Activated naive CD8-positive, alpha-beta T cell treated with anti-CD3 and anti-CD28 coated beads for 36 hours (primary cell): ENCODE measurements around the gene AAMP. TPM values are rescaled to one million over a fixed set of nuclear protein-coding genes. Genes with fewer than 3 reads are reported as not detected.
A peak's percentile ranks its signal among the peaks of the same experiment; 100 is the strongest.
"Not testable (repeated sequence)": the region's sequence is repeated elsewhere in the genome, so short reads cannot be mapped to it uniquely, and the experiment has no call there.

Source experiments
- DNase-seq: peaks from one replicate; pipeline ENCODE4 v3.0.0; 2021
- H3K27ac Mint-ChIP-seq: one replicate; pipeline ENCODE4 v1.8.0; 2022; ENCODE audit warnings: mild to moderate bottlenecking, moderate library complexity, mixed read lengths
- H3K27me3 Mint-ChIP-seq: one replicate; pipeline ENCODE4 v1.8.0; 2022; ENCODE audit warnings: mild to moderate bottlenecking, mixed read lengths
- H3K36me3 Mint-ChIP-seq: one replicate; pipeline ENCODE4 v1.8.0; 2021; ENCODE audit warnings: mild to moderate bottlenecking, mixed read lengths
- H3K4me1 Mint-ChIP-seq: one replicate; pipeline ENCODE4 v1.8.0; 2021; ENCODE audit warnings: mixed read lengths
- H3K4me3 Mint-ChIP-seq: one replicate; pipeline ENCODE4 v1.8.0; 2022; ENCODE audit warnings: mild to moderate bottlenecking, moderate library complexity, mixed read lengths
- H3K9me3 Mint-ChIP-seq: one replicate; pipeline ENCODE4 v1.8.0; 2022; ENCODE audit warnings: mixed read lengths
- total RNA-seq, 2 experiments: library from RNA; stranded (reverse); gene quantifications; one replicate each; pipeline ENCODE4 v1.2.3, GENCODE V29; 2021

Gene AAMP, protein sequence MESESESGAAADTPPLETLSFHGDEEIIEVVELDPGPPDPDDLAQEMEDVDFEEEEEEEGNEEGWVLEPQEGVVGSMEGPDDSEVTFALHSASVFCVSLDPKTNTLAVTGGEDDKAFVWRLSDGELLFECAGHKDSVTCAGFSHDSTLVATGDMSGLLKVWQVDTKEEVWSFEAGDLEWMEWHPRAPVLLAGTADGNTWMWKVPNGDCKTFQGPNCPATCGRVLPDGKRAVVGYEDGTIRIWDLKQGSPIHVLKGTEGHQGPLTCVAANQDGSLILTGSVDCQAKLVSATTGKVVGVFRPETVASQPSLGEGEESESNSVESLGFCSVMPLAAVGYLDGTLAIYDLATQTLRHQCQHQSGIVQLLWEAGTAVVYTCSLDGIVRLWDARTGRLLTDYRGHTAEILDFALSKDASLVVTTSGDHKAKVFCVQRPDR
- 10 to 100 TPM; 94.6 to 97.7 TPM for total RNA-seq

DNA sequence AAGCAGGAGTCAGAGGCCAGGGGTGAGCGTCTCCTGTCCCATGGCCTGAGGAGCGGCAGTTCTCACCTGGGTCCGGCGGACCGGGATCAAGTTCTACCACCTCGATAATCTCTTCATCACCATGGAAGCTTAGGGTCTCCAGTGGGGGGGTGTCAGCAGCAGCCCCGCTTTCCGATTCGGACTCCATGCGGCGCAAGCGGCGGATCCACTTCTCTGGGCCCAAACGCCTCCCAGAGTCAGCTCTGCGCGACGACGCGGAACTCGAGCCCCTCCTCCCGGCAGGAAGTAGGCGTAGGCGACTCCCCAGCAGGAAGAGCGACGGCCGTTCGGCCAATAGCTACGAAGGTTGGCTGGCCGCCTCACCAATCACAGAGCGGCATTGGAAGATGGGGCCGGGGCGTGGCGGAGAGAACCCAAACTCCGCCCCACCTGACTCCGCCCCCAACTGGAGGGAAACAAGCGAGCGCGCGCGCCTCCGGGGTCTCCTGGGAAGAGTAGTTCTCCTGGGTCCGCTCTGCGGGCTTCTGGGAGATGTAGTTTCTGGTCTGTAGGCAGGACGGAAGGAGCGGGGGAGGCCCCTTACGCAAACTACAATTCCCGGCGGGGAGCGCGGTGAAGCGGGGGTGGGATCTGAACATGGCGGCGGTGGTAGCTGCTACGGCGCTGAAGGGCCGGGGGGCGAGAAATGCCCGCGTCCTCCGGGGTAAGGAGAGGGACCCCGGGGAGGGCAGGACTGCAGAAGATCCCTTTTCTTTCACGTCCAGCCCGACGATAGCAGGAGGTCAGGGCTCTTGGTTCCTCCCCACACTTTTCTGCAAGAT, at the start of gene AAMP, which contains the start of gene PNKD:
TSS of gene AAMP (minus strand) at position 238 of the 821 bp plus-strand sequence. CDS start at position 187, 51 bp downstream.
TSS of gene PNKD (plus strand) at position 620 of the 821 bp plus-strand sequence. CDS start at position 637, 17 bp downstream.
- Mint-ChIP-seq H3K27ac (peak within 1 kb of the TSS; percentile 95), H3K27me3 (no peaks in the 10 kb centered on the region), H3K4me1 (peaks cover 42% of the 10 kb centered on the region), H3K36me3 (peaks cover 15% of the 10 kb centered on the region), H3K4me3 (peak within 1 kb of the TSS; percentile 94), H3K9me3 (no peaks in the 10 kb centered on the region)
- peak; percentile 100 for DNase-seq

DNA sequence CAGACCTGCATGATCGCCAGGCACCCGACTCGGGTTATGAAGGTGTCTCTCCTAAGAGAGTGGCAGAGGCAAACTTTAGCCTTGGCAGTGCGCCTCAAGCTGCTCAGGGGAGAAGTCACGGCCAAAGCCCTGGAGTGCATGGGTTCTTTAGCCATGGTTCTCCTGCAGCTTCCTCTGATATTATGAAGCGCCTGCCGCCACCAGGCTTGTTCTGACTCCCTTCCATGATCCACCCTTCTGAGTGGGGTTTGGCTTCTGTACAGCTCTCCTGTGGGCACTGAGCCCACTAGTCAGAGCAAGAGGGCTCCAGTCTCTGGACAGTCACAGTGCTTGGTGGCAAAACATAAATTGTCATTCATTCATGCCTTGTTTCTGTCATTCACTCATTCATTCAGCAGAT, 48.3 kb upstream of the AAMP start:
- H3K9me3 Mint-ChIP-seq, result no peaks in the 10 kb centered on the region
- H3K36me3 Mint-ChIP-seq, result no peaks in the 10 kb centered on the region
- H3K4me1 Mint-ChIP-seq, result peaks cover 39% of the 10 kb centered on the region
- no peaks in the 10 kb centered on the region for H3K27me3 Mint-ChIP-seq
- DNase-seq, result no peak
- H3K27ac Mint-ChIP-seq, result no peak overlapping the region
- H3K4me3 Mint-ChIP-seq, result no peak overlapping the region

DNA sequence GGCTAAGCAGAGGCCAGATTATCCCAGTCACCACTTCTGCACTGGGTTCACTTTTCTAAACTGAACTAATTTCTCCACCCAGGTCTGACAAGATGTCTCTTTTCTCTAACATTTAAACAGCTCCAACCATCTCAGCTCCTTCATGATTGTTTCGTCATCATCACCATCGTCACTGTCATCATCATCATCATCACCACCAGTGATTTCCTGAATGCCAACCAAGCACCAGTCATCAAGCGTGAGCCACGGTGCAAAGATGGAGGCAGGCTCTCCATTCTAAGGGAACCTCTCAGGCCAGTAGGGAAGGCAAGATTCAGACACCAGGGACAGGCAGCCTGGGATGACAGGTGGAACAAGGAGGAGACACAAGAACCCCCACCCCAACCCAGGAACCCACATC, 47.9 kb upstream of the AAMP start:
- no peaks in the 10 kb centered on the region for H3K27me3 Mint-ChIP-seq
- no peak overlapping the region for H3K4me3 Mint-ChIP-seq
- H3K4me1 Mint-ChIP-seq, result peaks cover 39% of the 10 kb centered on the region
- no peak overlapping the region for H3K27ac Mint-ChIP-seq
- no peaks in the 10 kb centered on the region for H3K36me3 Mint-ChIP-seq
- DNase-seq, result no peak
- no peaks in the 10 kb centered on the region for H3K9me3 Mint-ChIP-seq

DNA sequence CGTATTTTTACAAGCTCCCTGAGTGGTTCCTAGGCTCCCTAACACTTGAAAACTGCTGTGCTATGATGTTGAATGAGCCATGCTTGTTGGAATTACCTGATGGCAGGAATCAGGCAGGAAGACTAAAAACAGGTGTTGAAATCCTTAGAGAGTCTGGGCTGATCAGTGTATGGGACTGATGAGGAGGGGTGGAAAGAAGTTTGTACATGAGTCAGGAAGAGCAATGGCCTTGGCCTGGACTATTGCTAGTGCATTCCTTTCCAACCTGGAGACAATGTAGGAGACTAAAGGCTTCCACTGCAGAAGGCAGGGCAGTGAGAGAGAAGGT, 47.3 kb upstream of the AAMP start:
- H3K27ac Mint-ChIP-seq, result peak overlapping the region; percentile 91
- H3K4me3 Mint-ChIP-seq, result peak overlapping the region; percentile 74

DNA sequence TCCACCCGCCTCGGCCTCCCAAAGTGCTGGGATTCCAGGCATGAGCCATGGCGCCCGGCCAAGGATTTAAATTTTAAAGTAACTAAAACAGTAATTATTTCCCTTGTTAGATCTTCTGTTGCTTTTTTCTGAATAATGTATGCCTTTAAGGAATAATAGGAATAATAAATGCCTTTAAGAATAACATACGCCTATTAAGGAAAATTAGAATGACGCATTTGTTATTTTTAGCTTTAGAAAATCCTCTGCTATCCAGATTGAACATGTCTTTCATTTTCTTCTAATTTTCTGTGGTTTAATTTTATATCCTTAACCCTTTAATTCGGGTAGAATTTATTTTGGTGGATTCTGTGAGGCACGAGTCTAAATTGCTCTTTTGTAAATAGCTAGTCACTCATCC, 45.5 kb upstream of the AAMP start:
- Mint-ChIP-seq H3K4me1 (peaks cover 29% of the 10 kb centered on the region), H3K27me3 (no peaks in the 10 kb centered on the region), H3K36me3 (no peaks in the 10 kb centered on the region), H3K27ac (peak overlapping the region; percentile 91), H3K9me3 (no peaks in the 10 kb centered on the region), H3K4me3 (no peak overlapping the region)
- DNase-seq, result no peak

More for the DNA sequence above, 47.3 kb upstream of the AAMP start:
- H3K36me3 Mint-ChIP-seq, result no peaks in the 10 kb centered on the region
- no peaks in the 10 kb centered on the region for H3K27me3 Mint-ChIP-seq
- DNase-seq, result no peak
- peaks cover 36% of the 10 kb centered on the region for H3K4me1 Mint-ChIP-seq
- H3K9me3 Mint-ChIP-seq, result no peaks in the 10 kb centered on the region

DNA sequence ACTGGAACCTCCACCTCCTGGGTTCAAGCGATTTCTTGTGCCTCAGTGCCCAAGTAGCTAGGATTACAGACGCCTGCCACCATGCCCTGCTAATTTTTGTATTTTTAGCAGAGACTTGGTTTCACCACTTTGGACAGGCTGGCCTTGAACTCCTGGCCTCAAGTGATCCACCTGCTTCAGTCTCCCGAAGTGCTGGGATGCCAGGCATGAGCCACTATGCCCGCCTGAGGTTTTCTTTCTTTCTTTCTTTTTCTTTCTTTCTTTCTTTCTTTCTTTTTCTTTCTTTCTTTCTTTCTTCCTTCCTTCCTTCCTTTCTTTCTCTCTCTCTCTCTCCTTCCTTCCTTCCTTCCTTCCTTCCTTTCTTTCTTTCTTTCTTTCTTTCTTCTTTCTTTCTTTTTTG, 44.8 kb upstream of the AAMP start:
- H3K27me3 Mint-ChIP-seq, H3K36me3 Mint-ChIP-seq: not testable (repeated sequence)

DNA sequence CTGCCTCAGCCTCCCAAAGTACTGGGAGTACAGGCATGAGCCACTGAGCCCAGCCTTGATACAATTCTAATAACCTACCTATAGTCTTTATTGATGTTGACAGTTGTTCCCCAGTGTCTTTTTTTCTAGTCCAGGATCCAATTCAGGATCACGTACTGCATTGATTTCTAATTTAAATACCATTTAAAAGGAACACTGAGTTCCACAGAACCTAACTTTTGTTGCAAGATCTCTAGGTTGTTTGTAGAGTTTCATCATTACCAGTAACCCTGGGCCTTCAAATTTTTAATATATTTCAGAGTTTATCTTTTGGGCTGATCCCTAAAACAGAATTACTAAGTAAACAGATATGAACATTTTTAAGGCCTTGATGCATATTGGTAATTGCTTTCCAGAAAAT, 43.4 kb upstream of the AAMP start:
- Mint-ChIP-seq H3K4me1 (peaks cover 24% of the 10 kb centered on the region), H3K27ac (no peak overlapping the region), H3K36me3 (no peaks in the 10 kb centered on the region), H3K4me3 (no peak overlapping the region), H3K27me3 (no peaks in the 10 kb centered on the region), H3K9me3 (no peaks in the 10 kb centered on the region)
- no peak for DNase-seq

More for the DNA sequence above, 44.8 kb upstream of the AAMP start:
- H3K4me3 Mint-ChIP-seq, DNase-seq, H3K27ac Mint-ChIP-seq, H3K9me3 Mint-ChIP-seq: not testable (repeated sequence)
- peaks cover 29% of the 10 kb centered on the region for H3K4me1 Mint-ChIP-seq

DNA sequence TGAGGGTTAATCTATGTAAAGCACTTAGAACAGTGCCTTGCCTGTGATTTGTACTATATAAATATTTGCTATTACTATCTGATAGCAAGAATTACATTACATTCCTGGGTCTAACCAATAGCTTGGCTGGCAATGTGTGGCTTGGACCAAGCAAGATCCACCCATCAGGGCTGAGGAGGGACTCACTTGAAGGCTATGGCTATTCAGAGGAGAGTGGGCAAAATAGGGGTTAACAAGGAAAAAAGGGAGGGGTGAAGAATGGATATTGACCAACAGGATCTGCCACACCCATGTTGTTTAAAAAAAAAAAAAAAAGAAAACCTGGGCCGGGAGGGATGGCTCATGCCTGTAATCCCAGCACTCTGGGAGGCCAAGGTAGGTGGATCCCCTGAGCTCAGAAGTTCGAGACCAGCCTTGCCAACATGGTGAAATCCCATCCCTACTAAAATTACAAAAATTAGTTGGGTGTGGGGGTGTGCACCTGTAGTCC, 42.4 kb upstream of the AAMP start:
- no peak overlapping the region for H3K27ac Mint-ChIP-seq
- DNase-seq, result no peak
- H3K4me3 Mint-ChIP-seq, result no peak overlapping the region
- H3K27me3 Mint-ChIP-seq, result no peaks in the 10 kb centered on the region
- no peaks in the 10 kb centered on the region for H3K9me3 Mint-ChIP-seq
- peaks cover 19% of the 10 kb centered on the region for H3K4me1 Mint-ChIP-seq
- H3K36me3 Mint-ChIP-seq, result no peaks in the 10 kb centered on the region

DNA sequence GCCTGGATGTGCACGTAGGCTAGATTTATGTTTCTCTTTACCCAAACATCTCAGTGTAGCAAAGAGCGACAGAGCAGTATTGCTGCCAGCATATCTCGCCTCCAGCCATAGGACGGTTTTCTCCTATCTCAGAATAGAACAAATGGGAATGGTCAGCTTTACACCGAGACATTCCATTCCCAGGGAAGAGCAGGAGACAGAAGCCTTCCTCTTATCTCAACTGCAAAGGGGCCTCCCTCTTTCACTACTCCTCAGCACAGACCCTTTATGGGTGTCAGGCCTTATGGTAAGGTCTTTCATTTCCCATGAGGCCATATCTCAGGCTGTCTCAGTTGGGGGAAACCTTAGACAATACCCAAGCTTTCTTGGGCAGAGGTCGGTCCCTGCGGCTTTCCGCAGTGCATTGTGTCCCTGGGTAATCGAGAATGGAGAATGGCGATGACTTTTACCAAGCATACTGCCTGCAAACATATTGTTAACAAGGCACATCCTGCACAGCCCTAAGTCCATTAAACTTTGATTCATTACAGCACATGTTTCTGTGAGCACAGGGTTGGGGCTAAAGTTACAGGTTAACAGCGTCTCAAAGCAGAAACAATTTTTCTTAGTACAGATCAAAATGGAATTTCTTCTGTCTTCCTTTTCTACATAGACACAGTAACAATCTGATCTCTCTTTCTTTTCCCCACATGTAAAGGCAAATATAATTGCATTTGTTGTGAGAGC, 41.8 kb upstream of the AAMP start:
- H3K36me3 Mint-ChIP-seq, DNase-seq, H3K27ac Mint-ChIP-seq, H3K9me3 Mint-ChIP-seq, H3K4me3 Mint-ChIP-seq, H3K27me3 Mint-ChIP-seq: not testable (repeated sequence)
- peaks cover 13% of the 10 kb centered on the region for H3K4me1 Mint-ChIP-seq

DNA sequence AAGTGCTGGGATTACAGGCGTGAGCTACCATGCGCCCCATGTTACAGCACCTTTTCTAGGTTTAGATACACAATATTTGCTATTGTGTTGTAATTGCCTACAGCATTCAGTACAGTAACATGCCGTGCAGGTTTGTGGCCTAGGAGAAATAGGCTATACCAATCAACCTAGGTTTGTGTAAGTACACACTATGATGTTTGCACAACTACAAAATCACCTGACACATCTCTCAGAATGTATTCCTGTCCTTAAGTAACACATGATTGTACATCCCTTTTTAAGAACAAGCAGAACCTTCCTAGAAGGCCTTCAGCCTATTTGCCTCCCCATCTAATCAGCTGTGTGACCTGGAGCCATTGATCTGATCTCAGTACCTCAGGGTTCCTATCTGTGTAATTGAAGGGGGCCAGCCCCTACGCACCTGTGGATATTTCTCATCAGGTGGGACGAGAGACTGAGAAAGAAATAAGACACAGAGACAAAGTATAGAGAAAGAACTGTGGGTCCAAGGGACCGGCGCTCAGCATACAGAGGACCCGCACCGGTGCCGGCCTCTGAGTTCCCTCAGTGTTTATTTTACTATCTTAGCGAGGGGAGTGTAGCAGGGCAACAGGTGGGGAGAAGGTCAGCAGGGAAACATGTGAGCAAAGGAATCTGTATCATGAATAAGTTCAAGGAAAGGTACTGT, 41.1 kb upstream of the AAMP start:
- Mint-ChIP-seq H3K4me1 (peaks cover 8% of the 10 kb centered on the region), H3K9me3 (no peaks in the 10 kb centered on the region), H3K27me3 (no peaks in the 10 kb centered on the region)

DNA sequence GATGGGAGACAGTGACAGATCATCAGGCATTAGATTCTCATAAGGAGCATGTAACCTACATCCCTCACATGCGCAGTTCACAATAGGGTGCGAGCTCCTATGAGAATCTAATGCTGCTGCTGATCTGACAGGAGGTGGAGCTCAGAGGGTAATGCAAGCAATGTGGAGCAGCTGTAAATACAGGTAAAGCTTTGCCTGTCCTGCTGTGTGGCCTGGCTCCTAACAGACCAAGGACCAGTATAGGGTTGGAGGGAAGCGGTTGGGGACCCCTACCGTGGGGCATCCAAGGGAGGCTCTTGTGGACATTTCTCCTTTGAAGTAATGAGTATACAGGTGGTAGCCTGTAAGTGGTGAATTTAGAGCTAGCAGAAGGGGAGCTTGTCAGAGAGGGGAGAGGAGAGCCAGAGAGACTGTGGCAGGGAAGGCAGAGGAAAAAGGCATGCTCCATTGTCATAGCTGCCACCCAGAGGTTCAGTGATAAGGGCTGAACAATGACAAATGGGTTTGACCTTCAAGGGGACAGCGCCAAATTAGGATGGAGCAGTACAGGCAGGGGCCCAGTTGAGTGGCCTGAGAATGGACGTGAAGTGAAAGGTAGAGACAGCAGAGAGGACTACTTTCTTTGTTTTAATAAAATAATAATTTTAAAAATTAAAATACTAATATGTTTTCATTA, 37.6 kb upstream of the AAMP start:
- H3K4me1 Mint-ChIP-seq, result peaks cover 2% of the 10 kb centered on the region
- no peak for DNase-seq
- H3K36me3 Mint-ChIP-seq, result no peaks in the 10 kb centered on the region
- no peaks in the 10 kb centered on the region for H3K27me3 Mint-ChIP-seq
- no peak overlapping the region for H3K27ac Mint-ChIP-seq
- no peak overlapping the region for H3K4me3 Mint-ChIP-seq
- H3K9me3 Mint-ChIP-seq, result no peaks in the 10 kb centered on the region

More for the DNA sequence above, 41.1 kb upstream of the AAMP start:
- H3K27ac Mint-ChIP-seq, result no peak overlapping the region
- DNase-seq, result no peak
- H3K36me3 Mint-ChIP-seq, result no peaks in the 10 kb centered on the region
- no peak overlapping the region for H3K4me3 Mint-ChIP-seq

DNA sequence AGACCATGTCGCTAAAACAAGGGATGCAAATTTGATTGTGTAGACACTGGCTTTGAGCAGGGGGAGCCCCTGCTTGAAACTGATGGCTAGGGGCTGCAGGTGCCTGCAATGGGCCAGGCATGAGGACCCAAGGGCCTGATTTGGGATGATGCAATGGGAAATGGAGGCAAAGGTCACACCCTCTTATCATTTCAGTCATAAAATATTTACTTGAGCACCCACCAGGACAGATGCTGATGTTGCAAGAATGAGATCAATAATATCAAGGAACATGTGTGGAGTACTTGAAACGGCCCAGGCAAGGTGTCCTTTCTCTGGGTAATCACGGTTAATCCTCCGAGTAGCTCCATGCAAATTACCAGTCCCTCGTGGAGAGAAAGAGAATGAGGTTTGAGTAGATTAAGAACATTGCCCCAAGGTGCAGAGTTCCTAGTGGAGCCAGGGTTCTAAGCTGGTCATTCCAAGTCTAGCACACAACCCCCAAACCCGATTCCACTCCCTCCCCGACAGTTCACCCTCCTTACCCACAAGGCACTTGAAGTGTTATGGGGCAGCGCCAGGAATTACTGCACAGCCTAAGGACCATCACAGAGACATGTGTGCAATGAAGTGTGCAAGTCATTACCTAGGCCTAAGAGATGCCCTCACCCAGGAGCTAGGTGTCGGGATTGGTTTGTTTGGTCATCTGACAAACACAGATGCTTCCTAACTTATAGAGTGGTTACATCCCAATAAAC, 36.4 kb upstream of the AAMP start:
- Mint-ChIP-seq H3K27me3 (no peaks in the 10 kb centered on the region), H3K9me3 (no peaks in the 10 kb centered on the region), H3K27ac (no peak overlapping the region), H3K36me3 (no peaks in the 10 kb centered on the region), H3K4me3 (no peak overlapping the region), H3K4me1 (peaks cover 5% of the 10 kb centered on the region)
- no peak for DNase-seq

DNA sequence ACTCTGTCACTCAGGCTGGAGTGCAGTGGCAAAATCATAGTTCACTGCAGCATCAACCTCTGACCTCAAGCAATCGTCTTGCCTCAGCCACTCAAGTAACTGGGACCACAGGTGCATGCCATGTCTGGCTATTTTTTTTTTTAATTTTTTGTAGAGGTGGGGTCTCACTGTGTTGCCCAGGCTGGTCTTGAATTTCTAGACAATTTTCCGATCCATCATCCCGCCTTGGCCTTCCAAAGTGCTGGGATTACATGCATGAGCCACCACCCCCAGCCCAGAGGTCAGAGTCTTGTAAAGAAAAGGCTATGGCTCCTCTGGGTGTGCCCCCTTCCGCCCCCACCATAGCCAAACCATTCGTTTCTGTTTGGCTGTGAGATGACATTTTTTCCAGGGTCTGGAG, 35.4 kb upstream of the AAMP start:
- H3K27ac Mint-ChIP-seq, result no peak overlapping the region
- H3K4me3 Mint-ChIP-seq, result no peak overlapping the region
- H3K27me3 Mint-ChIP-seq, result no peaks in the 10 kb centered on the region
- no peaks in the 10 kb centered on the region for H3K9me3 Mint-ChIP-seq
- no peak for DNase-seq
- H3K4me1 Mint-ChIP-seq, result peaks cover 8% of the 10 kb centered on the region
- H3K36me3 Mint-ChIP-seq, result no peaks in the 10 kb centered on the region
